ENCODE results near the gene ZNF140.

GRCh38 chr12:133046698-133047097 lies 34.0 kb upstream of the ZNF140 start:
- TF ChIP-seq, protein P1, sequence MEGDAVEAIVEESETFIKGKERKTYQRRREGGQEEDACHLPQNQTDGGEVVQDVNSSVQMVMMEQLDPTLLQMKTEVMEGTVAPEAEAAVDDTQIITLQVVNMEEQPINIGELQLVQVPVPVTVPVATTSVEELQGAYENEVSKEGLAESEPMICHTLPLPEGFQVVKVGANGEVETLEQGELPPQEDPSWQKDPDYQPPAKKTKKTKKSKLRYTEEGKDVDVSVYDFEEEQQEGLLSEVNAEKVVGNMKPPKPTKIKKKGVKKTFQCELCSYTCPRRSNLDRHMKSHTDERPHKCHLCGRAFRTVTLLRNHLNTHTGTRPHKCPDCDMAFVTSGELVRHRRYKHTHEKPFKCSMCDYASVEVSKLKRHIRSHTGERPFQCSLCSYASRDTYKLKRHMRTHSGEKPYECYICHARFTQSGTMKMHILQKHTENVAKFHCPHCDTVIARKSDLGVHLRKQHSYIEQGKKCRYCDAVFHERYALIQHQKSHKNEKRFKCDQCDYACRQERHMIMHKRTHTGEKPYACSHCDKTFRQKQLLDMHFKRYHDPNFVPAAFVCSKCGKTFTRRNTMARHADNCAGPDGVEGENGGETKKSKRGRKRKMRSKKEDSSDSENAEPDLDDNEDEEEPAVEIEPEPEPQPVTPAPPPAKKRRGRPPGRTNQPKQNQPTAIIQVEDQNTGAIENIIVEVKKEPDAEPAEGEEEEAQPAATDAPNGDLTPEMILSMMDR (IDR thresholded peaks at IDR 0.05; ENCODE audit: low read depth, low read length, poor library complexity, severe bottlenecking) = no peak
- TF ChIP-seq EZH2phosphoT487 (IDR thresholded peaks at IDR 0.05; ENCODE audit: borderline replicate concordance, low read length) = no peak
